Measurements from ENCODE around the gene GPATCH2L.

- no peak for TF ChIP-seq POLR2A (IDR thresholded peaks at IDR 0.05)
- no peak for TF ChIP-seq POLR2AphosphoS5 (IDR thresholded peaks at IDR 0.05)
- TF ChIP-seq, protein P1, sequence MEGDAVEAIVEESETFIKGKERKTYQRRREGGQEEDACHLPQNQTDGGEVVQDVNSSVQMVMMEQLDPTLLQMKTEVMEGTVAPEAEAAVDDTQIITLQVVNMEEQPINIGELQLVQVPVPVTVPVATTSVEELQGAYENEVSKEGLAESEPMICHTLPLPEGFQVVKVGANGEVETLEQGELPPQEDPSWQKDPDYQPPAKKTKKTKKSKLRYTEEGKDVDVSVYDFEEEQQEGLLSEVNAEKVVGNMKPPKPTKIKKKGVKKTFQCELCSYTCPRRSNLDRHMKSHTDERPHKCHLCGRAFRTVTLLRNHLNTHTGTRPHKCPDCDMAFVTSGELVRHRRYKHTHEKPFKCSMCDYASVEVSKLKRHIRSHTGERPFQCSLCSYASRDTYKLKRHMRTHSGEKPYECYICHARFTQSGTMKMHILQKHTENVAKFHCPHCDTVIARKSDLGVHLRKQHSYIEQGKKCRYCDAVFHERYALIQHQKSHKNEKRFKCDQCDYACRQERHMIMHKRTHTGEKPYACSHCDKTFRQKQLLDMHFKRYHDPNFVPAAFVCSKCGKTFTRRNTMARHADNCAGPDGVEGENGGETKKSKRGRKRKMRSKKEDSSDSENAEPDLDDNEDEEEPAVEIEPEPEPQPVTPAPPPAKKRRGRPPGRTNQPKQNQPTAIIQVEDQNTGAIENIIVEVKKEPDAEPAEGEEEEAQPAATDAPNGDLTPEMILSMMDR (IDR thresholded peaks at IDR 0.05) = no peak
- TF ChIP-seq EP300 (IDR thresholded peaks at IDR 0.05) = no peak
These were observed 4.7 kb upstream of the GPATCH2L start for GRCh38 chr14:76146976-76147375.

Data from stomach (tissue), 4 donors.